Nasal cavity respiratory epithelium epithelial cell of viscerocranial mucosa (primary cell): ENCODE measurements around the gene ZNF716. TPM values are rescaled to one million over a fixed set of nuclear protein-coding genes. Genes with fewer than 3 reads are reported as not detected.

ENCODE experiments used
- total RNA-seq: library from RNA; depleted of rRNA; stranded (reverse); fragments of >200 nt; gene quantifications from 2 replicates; pipeline ENCODE4 v1.2.3, GENCODE V29; 2014

Gene ZNF716
- total RNA-seq: not detected in 2 replicates

GRCh38 chr7:57449904-57450303, at the start of gene ZNF716:
Gene ZNF716, plus strand, starts transcription at chr7:57450177. Its CDS starts 112 bp downstream, at chr7:57450289.

